HG03039 (cell line): ENCODE results near the gene STARD7.
"Not testable (repeated sequence)": the region's sequence is repeated elsewhere in the genome, so short reads cannot be mapped to it uniquely, and the experiment has no call there.

Experiments used
- ATAC-seq: cut with Tn5 transposase; IDR thresholded peaks from one replicate; pipeline ENCODE4 v1.9.1; 2021; ENCODE audit warnings: mild to moderate bottlenecking, moderate library complexity; ENCODE audit not compliant: unreplicated experiment

STARD7 gene

DNA sequence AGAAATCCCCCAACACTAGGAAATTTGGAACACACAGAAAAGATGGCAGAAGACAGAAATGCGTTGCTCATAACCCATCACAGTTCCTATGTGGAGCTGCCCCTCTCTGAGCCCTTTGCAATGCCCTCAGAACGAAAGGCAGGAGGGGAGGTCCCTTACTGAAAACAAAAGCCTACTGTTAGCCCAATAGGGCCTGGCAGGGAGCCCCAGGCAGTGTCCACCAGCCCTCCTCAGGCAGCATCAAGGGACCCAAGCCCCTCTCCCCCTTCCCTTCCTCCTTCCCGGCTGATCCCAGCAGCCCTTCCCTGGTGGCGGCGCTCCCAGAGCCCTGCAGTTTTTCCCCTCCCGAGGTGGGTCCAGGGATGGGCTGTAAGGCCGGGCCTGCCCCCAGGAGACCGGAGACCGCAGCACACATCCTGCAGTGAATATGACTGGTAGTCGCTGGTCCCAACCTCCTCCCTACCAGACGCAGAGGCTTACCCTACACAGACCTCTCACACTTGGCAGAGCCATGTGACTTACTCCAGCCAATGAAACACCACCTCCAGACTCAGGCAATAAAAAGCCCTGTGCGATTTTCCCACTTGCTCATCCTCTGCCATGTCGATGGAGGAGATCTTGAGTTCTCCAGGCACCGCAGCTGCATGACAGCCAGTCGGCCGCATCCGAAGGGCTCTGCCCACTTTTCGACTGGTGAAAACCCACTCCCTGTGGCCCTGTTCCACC lies 44.0 kb downstream of the STARD7 start:
- peak; percentile 66 for ATAC-seq

DNA sequence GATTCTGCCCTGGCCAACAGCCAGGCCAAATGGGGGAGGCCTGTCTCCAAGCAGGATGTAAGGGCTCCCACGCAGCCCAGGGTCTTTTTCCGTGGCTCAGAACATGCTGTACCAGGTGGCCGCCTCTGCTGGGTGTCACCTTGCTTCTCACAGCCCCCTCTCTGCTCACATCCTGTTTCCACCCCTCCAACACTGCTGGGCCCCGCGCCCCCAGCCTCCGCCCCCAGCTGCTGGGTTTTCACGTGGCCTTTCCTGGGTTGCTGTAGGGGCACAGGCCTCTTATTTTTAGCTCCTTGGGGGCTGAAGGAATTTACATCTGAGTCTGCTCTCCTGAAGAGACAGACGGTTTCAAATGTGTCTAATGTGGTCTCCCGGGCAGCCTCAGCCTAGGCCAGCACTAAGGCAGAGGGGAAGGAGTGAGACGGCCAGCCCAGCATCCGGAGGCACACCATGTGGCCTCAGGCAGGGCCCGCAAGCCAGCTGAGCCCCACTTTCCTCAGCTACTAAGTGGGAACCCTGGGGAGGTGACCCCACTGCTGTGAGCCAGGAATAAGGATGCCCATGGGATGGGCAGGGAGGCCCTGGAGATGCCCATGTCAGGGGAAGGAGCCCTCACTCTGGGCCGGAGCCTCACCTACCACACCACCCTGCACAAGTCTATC lies 44.7 kb downstream of the STARD7 start:
- peak; percentile 44 for ATAC-seq

DNA sequence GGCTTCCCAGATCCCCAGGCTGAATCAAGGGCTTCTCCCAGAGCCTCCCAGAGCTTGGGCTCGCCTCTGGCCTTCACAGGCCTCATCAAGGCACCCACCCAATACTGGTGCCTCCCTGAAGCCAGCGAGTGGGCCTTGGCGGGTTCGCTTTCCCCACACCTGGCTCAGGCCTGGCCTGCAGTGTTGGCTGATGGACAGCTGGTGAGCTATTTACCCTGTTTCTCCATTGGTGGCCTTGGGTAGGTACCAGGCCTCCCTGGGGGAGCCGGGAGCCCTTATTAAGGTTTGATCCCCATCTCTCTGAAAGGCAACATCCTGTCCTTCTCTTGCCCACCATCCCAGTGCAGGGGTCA lies 45.2 kb downstream of the STARD7 start:
- ATAC-seq, result peak; percentile 3

DNA sequence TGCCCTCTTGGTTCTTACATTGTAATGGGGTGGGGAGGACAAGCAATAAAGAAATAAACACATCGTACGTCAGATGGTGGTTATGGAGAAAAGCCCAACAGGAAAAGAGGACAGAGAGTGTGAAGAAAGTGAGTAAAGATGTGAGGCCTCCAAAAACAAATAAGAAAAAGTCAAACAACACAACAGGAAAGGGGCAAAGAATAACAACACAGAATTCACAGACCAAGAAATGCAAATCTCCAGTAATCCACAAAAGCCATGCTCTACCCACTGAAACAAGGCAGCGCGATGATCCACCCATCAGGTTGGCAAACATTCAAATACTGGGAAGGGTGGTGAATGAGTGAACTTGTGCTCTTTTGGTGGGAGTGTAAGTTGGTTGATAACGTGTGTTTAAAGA lies 46.7 kb downstream of the STARD7 start:
- ATAC-seq, result no peak

DNA sequence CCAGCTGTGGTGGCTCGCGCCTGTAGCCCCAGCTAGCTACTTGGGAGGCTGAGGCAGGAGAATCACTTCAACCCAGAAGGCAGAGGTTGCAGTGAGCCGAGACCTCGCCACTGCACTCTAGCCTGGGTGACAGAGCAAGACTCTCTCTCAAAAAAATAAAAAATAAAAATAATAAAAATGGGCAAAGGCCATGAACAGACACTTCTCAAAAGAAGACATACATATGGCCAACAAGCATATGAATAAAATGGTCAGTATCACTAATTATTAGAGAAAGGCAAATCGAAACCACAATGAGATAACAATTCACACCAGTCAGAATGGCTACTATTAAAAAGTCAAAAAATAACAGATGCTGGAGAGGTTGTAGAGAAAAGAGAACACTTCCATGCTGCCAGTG lies 48.3 kb downstream of the STARD7 start:
- ATAC-seq, result not testable (repeated sequence)

DNA sequence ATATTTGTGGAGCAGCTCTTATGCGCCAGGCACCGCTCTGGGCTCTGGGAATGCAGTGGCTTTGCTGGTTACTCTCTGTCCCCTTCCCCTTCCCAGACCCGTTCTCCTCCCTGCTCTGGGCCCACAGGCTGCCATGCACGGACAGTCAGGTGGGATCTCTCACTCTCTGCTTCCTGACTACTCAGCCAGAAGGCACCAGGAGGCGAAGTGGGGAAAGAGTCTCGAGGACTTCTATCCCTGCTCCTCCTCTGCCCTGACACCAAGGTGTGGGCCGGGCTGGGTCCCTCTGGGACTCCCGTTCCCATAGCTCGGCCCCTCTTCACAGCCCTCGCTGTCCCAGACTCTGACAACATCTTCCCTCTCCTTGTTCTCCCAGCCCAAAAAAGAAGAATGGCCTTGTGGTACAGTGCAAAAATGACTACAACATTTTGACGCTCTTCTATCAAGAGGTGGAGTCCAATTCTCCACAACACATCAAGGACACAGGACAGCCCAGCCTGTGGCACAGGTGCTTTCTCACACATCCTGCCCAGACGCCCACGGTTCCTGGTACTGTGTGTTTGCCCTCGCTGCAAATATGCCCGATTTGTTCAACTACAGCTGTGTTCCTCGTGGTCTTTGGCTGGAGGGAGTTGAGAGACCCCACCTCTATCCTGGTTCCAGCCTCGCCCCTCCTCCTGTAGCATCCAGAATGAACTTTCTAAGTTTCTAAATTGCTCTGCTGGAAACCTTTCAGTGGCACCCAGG lies 49.4 kb downstream of the STARD7 start:
- ATAC-seq, result no peak

DNA sequence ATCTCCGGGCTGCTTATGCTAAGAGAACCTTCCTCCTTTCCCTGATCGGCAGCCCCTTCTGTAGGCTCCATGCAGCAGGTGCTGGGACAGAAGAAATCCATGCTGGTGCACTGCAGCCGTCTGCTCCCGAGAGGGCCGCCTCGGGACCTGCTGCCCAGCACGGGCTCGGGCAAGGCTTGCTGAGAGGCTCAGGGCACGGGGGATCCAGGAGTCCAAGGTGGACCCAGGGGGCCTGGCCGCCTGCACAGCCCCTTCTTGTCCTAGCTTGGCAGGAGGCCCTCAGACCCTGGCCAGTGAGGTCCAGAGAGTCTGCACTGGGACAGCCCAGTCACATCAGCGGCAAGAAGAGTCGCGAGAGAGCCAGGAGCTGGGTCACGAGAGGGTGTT lies 50.1 kb downstream of the STARD7 start:
- ATAC-seq, result no peak

DNA sequence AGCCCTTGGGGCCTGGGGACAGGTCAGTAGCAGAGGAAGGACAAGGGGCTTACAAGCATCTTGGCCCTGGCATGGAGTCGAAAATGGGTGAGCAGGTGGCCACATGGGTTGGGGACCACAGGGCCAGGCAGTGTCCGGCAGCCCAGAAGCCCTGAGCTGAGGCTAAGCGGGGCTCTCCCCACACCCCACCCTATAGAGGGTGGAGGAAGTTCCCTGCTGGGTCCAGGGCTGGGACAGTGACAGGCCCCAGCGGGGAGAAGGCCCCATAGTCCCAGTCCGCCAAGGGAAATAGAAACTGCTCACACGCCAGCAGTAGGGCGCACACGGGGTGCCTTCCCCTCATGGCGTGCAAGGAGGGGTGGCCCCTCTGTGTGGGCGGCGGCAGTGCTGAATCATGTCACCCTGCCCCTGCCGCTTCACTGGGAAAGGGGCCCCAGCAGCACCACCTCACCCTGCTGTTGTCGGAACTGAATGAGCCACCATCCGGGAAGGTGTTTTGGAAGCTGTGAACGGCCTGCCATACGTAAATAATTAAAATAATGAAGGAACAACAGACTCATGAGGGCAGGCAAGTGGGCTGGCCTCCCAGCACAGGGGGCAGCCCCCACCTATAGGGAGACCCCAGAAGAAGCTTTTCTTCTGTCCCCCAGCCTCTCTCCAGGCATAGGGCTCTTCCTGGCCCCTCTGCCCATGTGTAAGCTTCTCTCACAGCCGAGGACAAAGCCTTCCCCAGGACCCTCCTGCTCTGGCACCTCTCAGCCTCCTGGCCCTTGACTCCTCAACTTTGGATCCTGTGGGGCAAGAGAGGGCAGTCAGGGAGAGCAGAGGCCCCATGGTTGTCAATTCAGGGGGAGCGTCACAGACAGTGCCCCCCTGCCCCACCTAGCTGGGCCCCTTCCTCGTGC lies 50.7 kb downstream of the STARD7 start:
- ATAC-seq, result peak; percentile 48

DNA sequence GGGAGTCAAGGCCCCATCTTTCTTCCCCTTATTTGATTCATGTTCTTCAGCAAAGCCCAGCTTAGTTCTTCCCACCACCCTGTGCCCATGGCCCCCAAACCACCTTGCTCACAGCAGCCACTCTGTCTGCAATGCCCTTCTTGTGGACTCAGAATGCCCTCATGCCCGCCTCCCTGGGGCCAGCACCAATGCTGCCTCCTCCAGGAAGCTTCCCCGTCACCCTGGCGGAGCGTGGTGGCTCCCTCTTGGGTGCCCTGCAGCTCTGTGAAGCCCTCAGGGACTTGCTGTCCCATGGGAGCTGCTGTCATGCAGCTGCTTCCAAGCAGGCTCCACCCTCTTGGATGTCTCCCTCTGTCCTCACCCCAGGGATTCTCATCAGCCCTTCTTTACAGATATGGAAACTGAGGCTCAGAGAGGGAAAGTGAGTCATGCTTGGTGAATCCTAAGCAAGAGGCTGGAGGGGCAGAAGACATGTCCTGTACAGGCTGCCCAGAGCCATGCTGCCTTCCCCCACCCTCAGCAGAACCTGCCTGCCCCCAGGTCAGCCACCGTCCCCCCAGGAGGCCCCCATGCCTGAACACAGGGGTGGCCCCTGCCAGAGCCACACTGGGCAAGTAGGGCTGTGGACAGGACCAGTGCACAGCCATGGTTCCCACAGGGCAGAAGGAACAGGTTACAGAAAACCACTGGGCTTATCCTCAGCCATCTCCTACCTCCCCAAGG lies 51.5 kb downstream of the STARD7 start:
- ATAC-seq, result no peak

DNA sequence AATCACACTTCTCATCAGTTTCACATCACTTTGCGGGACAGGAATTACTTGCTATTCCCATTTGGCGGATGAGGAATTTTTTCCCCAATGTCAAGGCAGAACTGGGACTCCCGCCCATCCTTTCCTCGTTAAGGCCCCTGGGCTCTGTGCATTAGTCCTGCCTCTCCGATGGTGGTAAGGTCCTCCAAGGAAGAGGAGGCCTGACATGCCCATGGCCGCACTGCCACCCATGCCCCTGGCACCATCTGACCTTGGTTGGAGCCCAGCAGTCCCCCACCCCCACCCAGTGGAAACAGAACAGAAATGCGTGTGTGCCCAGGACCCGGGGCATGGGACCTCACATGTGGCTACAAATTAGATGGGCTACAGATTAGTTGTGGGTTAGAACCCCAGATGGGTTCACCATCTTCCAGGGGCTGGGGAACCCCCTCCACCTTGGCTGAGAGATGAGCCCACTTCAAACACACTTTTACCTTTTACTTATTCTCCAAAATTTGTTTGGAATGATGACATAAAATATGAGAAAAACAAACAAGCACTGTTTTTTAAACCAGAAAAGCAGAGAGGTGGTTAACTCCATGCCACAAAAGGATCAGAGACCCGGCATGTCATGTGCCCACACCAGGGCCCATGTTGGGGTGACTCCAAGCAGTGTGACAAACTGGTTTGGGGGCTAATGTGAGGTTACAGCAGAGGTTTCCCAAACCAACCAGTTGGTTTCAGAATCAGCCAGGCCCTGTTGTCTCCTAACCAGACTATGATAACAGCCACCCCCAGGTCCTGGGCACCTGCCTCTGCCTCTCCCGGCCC lies 52.4 kb downstream of the STARD7 start:
- no peak for ATAC-seq

DNA sequence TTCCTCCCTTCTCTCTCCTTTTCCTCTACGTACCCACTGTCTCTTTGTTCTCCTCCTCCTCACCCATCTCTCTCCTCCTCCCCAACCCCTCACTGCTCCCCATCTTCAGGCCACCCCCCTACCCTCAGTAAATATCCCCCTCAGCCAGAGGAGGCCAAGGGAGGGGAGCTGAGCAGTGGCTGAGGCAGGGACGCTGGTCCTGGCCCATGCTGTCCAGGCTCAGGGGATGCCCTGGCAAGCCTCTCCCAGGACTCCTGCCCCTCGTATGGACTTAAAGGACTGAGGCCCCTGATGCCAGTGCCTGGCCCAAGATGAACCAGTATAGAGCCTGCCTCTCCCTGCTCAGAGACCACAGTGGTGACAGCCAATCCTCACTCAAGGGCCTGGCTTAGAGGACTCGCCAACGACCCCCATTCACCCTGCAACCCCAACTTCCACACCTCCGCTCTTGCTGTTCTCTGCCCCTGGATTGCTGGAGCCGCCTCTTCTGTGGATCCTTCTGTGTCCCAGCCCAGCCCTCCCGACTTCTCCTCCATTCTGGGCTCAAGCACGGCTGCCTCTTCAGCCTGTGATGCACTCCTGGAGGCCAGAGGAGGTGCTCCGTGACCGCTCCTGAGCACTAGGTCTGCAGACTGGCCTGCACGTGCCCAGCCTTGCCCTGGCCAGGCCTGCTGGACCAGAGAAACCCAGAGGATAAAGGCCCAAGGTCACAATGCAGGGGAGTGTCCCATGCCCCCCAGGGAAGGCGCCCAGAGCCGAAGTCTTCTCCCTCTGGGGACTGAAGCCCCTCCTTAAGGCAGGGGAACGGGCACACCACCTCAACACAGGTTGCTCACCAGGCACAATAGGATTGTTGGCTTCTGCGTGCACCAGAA lies 53.9 kb downstream of the STARD7 start:
- no peak for ATAC-seq

DNA sequence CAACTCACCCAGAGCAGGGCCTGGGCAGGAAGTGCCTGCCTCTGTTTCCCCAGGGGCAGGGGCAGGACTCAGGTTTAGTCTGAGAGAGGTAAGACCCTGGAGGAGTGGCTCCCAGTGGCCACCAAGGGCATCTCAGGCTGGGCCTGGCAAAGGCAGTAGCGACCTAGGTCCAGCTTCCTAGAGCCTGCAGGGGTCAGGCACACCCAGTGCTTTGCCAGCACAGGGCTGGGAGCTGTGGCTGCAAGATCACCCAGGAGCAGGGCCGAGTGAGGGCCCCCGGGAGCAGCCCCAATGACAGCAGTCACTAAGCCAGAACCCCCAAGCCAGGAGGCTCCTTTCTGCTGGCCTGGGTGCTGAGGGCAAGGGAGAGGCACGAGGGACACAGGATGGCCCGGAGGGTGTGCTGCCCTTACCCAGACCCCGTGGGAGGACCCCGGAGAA lies 54.6 kb downstream of the STARD7 start:
- ATAC-seq, result no peak

DNA sequence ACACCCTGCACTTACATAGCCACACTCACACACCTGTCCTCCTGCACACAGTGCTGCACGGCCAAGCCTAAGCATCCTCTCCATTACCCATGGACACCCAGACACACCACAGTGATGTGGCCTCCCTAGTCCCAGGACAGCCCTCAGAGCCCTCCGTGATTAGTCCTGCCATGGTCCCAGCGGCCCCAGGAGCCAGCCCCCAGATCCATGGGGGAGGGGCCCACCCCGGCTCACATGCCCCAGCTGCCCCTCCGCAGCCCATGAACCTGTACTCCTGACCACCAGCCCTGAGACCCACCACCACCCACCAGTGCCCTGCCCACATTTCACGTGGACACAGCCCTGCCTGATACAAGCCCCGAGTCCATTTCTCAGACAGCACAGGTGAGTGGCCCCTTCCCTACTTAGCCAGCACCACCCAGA lies 55.3 kb downstream of the STARD7 start:
- no peak for ATAC-seq

DNA sequence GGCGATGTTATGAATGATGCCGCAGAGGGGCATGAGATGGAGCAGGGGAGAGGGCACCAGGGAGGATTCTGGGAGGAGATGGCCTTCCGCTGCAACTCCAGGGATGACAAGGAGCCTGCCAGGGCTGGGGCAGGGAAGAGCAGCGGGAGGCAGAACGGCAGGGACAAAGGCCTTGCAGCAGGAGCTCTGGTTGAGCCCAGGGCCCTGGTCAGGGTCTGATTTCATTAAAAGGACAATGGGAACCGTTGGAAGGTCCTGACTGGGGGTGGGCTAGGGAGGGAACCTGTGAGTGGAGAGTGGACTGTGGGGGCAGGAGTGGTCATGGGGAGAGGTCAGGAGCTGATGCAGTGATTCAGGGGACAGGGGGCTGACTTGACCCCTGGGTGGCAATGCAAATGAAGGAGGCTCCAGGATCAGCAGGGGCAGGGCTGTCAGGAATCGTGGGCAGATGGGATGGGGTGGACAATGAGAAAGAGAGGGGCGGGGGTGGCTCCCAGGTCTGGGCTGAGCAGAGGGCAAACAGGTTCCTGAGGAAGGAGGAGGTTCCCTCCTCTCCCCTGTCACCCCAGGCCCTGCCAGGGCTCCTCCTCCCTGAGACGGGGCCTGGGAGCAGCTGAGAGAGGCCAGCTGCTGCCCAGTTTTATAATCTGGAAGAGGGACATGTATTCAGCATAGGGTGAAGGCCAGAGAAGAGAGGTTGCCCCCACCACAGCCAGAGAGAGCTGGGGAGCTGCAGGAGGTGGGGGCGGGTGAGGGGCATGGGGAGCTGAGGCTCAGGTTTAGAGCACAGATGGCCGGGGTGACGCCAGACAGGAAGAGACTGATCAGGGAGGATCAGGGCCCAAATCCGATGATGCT lies 56.1 kb downstream of the STARD7 start:
- no peak for ATAC-seq

DNA sequence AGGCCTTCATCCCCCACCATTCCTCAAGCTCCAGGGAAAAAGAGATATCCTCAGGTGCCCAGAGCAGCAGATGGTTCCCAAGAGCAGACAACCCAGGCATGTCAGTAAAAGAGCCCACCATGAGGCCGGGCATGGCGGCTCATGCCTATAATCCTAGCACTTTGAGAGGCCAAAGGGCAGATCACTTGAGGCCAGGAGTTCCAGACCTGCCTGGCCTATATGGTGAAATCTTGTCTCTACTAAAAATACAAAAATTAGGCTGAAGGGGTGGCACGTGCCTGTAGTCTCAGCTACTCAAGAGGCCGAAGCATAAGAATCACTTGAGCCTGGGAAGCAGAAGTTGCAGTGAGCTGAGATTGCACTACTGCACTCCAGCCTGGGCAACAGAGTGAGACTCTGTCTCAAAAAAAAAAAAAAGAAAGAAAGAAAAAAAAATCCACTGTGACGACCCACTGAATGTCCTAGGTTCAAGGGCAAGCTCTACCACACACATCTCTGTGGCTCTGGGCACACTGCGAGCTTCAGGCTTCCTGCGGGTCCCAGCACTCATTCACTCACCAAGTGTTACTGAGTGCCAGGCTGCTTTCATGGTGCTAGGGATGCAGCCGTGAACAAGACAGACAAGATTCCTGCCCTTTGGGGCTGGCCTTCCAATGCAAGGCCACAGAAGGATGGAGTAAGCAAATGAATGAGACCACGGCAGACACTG lies 56.9 kb downstream of the STARD7 start:
- ATAC-seq, result no peak

DNA sequence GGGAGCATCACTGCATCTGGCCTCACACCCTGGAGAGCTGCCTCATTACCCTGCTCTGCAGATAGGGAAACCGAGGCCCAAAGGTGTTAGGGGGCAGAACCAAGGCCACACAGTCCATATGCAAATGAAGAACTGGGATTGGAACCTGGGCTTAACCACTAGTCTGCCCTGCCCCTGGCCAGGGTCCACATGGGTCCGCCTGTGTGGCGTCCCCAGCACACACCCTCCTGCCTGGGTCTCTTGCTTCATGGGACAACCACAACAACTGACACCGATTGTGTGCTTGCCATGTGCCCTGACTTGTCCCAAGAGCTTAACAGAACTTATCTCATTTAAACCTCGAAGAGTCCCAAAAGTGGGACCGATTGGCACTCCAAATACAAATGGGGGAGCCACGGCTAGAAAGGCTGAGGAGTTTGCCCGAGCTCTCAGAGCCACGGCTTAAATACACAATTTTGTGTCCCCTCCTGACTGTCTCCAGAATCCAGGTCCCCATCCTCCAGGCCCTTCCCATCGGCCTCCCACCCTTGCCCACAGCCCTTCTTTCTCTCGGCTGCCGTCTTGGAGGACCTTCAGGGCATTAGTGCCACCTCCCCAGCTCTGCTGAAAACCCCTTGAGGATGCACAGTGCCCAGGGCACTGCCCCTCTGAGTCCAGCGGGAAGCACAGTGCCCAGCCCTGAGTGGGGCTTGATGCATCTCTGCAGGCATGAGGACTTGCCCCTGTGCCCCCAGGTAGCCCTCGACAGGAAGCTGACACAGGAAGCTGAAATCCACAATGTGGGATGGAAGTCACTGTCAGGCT lies 57.6 kb downstream of the STARD7 start:
- ATAC-seq, result no peak
